ENCODE data around the gene SLC7A6. TPM values are rescaled to one million over a fixed set of nuclear protein-coding genes. Genes with fewer than 3 reads are reported as not detected.

The SLC7A6 gene
- total and polyA plus RNA-seq, 5 experiments from 2014 or later = 14.3 to 228 (median 20.2) TPM

DNA sequence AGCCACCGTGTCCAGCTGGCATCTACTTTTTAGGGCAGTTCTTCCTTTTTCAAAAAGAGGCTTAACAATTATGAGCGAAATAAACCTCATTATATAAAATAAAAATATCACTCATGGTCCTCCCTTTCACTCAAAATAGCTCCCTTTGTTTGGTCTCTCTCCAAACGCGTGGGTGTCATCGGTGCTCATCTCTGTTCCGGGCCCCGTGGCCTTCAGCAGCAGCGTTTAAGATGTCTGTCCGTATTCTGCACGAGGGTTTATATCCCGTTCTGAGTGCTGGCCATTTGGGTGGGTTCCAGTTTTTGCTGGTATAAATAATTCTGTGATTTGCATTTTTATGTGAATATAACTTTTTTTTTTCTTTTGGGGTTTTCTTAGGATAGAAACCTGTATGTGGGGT lies 79.9 kb downstream of the SLC7A6 start:
- H3K36me3 Mint-ChIP-seq = peaks cover 15 to 94% (median 42%) of the 10 kb centered on the region in 3 donors
- DNase-seq = no peak
- no peaks in the 10 kb centered on the region for H3K9me3 Mint-ChIP-seq
- no peak overlapping the region for H3K4me3 Mint-ChIP-seq
- H3K27ac Mint-ChIP-seq = no peak overlapping the region
- POLR2A ChIA-PET = interaction anchor here (0.5 to 0.9 kb wide), 2 partner anchors 12 to 35 kb away, joined by 3 read pairs; no protein-coding TSS in a partner anchor
- H3K27me3 Mint-ChIP-seq = no peaks in the 10 kb centered on the region
- no peak for ATAC-seq
- peaks cover 16 to 28% (median 21%) of the 10 kb centered on the region in 4 donors for H3K4me1 Mint-ChIP-seq

DNA sequence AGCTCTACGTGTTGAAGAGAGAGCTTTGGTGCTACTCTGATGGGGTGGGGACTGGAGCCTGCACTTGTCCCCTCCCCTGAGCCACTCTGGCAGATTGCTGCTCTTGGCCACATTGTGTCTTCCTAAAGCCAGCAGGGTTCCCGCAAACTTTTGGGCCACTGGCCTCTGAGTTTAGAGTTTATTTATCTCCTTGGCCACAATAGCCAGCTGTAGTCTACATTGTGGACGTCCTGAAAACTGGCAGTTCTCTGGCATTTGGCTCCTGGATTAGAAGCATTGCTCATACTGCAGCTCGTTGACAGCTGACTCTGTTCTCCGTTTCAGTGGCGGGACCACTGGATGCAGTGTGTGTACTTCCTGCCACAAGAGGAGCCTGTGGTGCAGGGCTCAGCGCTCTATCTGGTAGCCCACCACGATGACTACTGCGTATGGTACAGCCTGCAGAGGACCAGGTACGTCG lies 81.1 kb downstream of the SLC7A6 start:
- peaks cover 16 to 28% (median 21%) of the 10 kb centered on the region in 4 donors for H3K4me1 Mint-ChIP-seq
- no peaks in the 10 kb centered on the region for H3K27me3 Mint-ChIP-seq
- POLR2A ChIA-PET = no interaction called here
- ATAC-seq (peak; percentile 77 to 94), DNase-seq (peak in 3 of 10 donors; percentile 30 to 34 (median 31))
- H3K9me3 Mint-ChIP-seq = no peaks in the 10 kb centered on the region
- H3K36me3 Mint-ChIP-seq = peaks cover 15 to 94% (median 40%) of the 10 kb centered on the region in 3 donors
- H3K27ac Mint-ChIP-seq = peak overlapping the region in 4 of 10 donors; percentile 49 to 70 (median 56)
- peak overlapping the region in 3 of 10 donors; percentile 29 to 42 (median 39) for H3K4me3 Mint-ChIP-seq

DNA sequence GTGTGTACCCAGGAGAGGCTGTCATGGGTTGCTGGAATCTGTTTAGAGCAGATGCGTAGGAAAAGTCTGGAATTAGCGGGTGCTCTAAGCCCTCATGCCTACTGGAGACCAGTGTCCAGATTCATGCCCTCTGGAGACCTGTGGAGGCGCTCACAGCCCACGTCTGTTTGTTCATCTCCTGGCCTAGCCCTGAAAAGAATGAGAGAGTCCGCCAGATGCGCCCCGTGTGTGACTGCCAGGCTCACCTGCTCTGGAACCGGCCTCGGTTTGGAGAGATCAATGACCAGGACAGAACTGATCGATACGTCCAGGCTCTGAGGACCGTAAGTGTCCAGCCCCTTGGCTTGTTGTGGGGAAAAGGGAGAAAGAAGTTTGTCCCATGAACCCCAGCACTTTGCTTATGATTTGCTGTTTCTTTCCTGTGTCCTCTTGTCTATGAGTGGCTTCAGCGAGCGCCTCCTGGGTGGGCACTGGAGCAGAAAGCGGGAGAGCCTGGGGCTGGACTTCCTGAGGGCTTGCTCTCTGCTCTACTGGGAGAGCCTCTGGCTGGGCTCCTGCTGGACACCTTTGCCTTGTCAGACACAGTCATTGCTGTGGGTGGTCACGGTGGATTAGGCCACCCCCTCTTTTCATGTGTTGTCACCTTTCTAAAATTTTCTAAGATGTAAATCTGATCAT lies 81.8 kb downstream of the SLC7A6 start:
- Mint-ChIP-seq H3K27ac (peak overlapping the region in 3 of 10 donors; percentile 49 to 70 (median 49)), H3K9me3 (no peaks in the 10 kb centered on the region), H3K36me3 (peaks cover 12 to 94% (median 33%) of the 10 kb centered on the region in 3 donors), H3K4me1 (peaks cover 16 to 28% (median 20%) of the 10 kb centered on the region in 4 donors), H3K27me3 (no peaks in the 10 kb centered on the region), H3K4me3 (no peak overlapping the region)
- ATAC-seq (no peak), DNase-seq (no peak)
- POLR2A ChIA-PET = no interaction called here

DNA sequence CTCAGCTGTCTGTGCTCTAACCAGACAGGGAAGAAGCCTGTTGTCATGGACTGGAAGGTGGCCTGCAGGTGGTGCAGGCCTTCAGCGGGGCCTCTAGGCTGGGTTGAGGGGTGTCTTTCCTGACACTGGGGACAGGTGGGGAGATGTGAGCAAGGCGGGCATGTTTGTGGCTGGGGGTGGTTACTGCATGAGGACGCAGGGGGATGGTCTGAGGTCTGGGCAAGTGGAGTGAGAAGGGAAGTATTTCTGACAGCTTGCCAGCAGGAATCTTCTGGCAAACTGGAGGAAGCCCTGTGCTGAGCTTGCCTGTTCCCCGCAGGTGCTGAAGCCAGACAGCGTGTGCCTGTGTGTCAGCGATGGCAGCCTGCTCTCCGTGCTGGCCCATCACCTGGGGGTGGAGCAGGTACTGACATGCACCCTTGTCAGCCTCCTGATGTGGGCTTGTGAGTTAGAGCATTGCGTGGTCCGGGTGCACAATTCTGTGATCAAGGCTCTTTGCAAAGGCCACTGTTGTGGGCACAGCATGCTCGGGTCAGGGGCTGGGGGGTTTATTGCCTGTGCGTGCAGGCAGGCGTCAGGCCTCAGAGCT lies 82.7 kb downstream of the SLC7A6 start:
- DNase-seq (no peak), ATAC-seq (no peak)
- Mint-ChIP-seq H3K27me3 (no peaks in the 10 kb centered on the region), H3K9me3 (no peaks in the 10 kb centered on the region), H3K4me1 (peaks cover 16 to 28% (median 20%) of the 10 kb centered on the region in 4 donors), H3K4me3 (no peak overlapping the region), H3K36me3 (peaks cover 12 to 92% (median 32%) of the 10 kb centered on the region in 3 donors), H3K27ac (peak overlapping the region in 4 of 10 donors; percentile 20 to 59 (median 34))
- POLR2A ChIA-PET = no interaction called here

DNA sequence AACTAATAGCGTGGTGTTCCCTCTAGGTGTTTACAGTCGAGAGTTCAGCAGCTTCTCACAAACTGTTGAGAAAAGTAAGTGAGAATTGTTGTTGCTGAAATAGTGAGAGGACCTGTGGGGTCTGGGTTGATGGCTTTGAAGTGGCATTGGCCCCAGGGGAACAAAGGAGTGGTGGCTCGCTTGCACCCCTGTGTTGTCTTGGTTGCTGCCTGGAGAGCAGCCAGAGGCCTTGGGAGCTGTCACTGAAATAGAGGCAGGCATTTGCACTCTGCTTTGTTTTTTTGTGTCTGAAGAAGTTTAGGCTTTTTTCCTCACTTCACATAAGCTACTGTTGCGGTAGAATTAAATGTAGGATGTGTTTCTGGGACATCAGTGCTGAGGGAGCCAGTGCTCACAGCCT lies 83.3 kb downstream of the SLC7A6 start:
- ATAC-seq (no peak), DNase-seq (no peak)
- Mint-ChIP-seq H3K27me3 (no peaks in the 10 kb centered on the region), H3K36me3 (peaks cover 12 to 92% (median 30%) of the 10 kb centered on the region in 3 donors), H3K27ac (peak overlapping the region in 1 of 10 donors; percentile 12), H3K9me3 (no peaks in the 10 kb centered on the region), H3K4me3 (no peak overlapping the region), H3K4me1 (peaks cover 16 to 28% (median 20%) of the 10 kb centered on the region in 4 donors)
- POLR2A ChIA-PET = no interaction called here

DNA sequence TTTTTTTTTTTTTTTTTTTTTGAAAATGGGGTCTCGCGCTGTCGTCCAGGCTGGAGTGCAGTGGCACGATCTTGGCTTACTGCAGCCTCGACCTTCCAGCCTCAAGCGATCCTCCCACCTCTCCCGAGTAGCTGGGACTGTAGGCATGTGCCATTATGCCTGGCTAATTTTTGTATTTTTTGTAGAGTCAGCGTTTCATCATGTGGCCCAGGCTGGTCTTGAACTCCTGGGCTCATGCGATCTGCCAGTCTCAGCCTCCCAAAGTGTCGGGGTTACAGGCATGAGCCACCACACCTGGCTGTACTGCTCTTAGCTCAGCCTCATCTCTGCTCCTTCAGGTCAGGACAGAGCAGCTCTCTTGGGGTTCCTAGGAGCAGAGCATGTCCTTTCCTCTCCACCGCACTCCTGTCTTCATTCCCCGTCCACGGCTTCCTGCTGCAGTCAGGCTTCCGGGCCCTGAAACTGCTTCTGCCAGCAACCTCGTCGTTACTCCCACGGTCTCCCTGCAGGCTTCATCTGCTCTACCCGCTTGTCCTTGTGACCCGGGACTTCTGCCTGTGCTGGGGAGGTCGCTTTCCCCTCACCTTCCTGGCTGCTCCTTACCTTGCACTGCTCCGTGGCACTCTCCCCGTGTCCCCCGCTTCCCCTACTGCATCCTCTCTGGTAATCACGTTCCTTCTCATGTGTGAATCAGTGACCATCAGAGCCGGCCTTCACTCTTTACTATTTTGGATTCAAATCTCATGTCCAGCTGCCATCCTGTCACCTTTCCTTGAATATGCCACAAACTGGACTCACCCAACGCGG lies 84.5 kb downstream of the SLC7A6 start:
- DNase-seq (peak in 1 of 10 donors; percentile 43), ATAC-seq (no peak)
- POLR2A ChIA-PET = interaction anchor here (0.7 kb wide), 1 partner anchor 408 kb away, joined by 3 read pairs; no protein-coding TSS in a partner anchor
- H3K9me3 Mint-ChIP-seq = no peaks in the 10 kb centered on the region
- H3K36me3 Mint-ChIP-seq = peaks cover 12 to 94% (median 30%) of the 10 kb centered on the region in 3 donors
- H3K4me3 Mint-ChIP-seq = no peak overlapping the region
- no peaks in the 10 kb centered on the region for H3K27me3 Mint-ChIP-seq
- peaks cover 16 to 28% (median 20%) of the 10 kb centered on the region in 4 donors for H3K4me1 Mint-ChIP-seq
- peak overlapping the region in 1 of 10 donors; percentile 66 for H3K27ac Mint-ChIP-seq

DNA sequence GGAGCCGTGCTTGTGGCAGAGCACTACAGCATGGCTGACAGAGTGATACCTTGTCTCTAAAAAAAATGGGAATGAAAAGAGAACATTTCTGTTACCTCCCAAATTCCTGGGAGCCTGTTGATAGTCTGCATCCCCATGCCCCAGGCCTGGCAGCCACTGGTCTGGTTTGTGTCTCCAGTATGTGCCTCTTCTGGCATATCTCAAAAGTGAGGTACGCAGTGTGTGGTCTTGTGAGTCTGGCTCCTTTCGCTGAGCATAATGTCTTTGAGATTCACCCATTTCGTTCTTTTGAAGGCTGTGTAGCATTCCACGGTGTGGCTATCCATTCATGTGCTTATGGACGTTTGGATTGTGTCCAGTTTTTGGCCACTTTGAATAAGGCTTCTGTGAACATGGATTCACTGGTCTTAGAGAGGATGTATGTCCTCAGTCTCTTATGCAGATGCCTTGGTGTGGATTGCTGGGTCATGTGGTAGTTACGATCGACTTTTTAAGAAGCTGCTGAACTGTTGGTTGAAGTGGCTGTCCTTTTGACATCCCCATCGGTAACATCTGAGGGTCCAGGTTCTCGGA lies 85.6 kb downstream of the SLC7A6 start:
- no peak for ATAC-seq
- H3K9me3 Mint-ChIP-seq = no peaks in the 10 kb centered on the region
- no peaks in the 10 kb centered on the region for H3K27me3 Mint-ChIP-seq
- DNase-seq = no peak
- H3K4me3 Mint-ChIP-seq = no peak overlapping the region
- no peak overlapping the region for H3K27ac Mint-ChIP-seq
- H3K36me3 Mint-ChIP-seq = peaks cover 12 to 93% (median 30%) of the 10 kb centered on the region in 3 donors
- POLR2A ChIA-PET = no interaction called here
- H3K4me1 Mint-ChIP-seq = peaks cover 17 to 31% (median 21%) of the 10 kb centered on the region in 4 donors

DNA sequence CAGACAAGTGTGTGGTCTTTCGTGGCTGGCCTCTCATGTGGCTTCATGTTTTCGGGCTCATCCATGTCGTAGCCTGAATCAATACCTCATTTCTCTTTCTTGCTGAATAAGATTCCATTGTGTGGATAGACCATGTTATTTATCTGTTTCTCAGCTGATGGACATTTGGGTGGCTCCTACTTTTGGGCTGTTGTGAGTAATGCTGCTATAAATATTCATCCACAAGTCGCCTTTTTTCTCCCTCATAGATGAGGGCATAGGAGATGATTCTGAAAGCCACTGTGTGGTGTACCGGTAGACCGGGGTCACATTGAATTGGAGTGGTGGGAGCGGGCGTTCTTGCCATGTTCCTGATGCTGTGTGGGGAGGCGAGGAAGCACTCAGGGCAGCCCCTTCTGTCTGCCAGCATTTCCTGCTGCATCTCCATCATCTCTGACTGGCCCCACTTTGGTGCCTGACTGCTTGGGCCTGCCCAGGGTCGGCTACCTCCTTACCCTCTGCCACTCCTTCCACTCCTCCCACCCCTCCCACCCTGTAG lies 86.6 kb downstream of the SLC7A6 start:
- POLR2A ChIA-PET = no interaction called here
- H3K36me3 Mint-ChIP-seq = peaks cover 7 to 90% (median 32%) of the 10 kb centered on the region in 3 donors
- H3K4me1 Mint-ChIP-seq = peaks cover 17 to 31% (median 21%) of the 10 kb centered on the region in 4 donors
- DNase-seq (no peak), ATAC-seq (no peak)
- no peaks in the 10 kb centered on the region for H3K9me3 Mint-ChIP-seq
- H3K27ac Mint-ChIP-seq = no peak overlapping the region
- no peak overlapping the region for H3K4me3 Mint-ChIP-seq
- H3K27me3 Mint-ChIP-seq = no peaks in the 10 kb centered on the region

Small RNAs within 50 kb of the gene (microRNA-seq; reads per million reads assigned to microRNA genes)
- gene MIR6773 (ENCODE audit: borderline microRNAs expressed) = not detected

Other genes starting within 250 kb of the SLC7A6 start
- gene DPEP2NB, start 248.6 kb upstream of the SLC7A6 start, total RNA-seq = not detected
- gene DPEP2NB, start 248.6 kb upstream of the SLC7A6 start, polyA plus RNA-seq = not detected
- 10 to 100 TPM; 25.0 to 26.2 TPM for gene DDX28, start 241.3 kb upstream of the SLC7A6 start, total RNA-seq
- gene DDX28, start 241.3 kb upstream of the SLC7A6 start, polyA plus RNA-seq = 10 to 100 TPM; 49.7 to 60.6 (median 53.9) TPM
- gene DUS2, start 241.2 kb upstream of the SLC7A6 start, total RNA-seq = 10 to 100 TPM; 18.2 to 21.1 TPM
- 10 to 100 TPM in 2 of 3 donors, 1 to 10 TPM in 1; 6.4 to 13.1 (median 10.5) TPM for gene DUS2, start 241.2 kb upstream of the SLC7A6 start, polyA plus RNA-seq
- 100 to 1,000 TPM; 156 to 162 TPM for gene NFATC3, start 179.2 kb upstream of the SLC7A6 start, total RNA-seq
- 100 to 1,000 TPM in 1 of 3 donors, 10 to 100 TPM in 2; 85.2 to 102 (median 86.6) TPM for gene NFATC3, start 179.2 kb upstream of the SLC7A6 start, polyA plus RNA-seq
- under 1 TPM; 0.22 to 0.36 TPM for gene ESRP2, start 28.4 kb upstream of the SLC7A6 start, total RNA-seq
- under 1 TPM in 1 of 3 donors, not detected in 2; 0.64 TPM for gene ESRP2, start 28.4 kb upstream of the SLC7A6 start, polyA plus RNA-seq
- 1 to 10 TPM; 6.3 to 8.0 TPM for gene PLA2G15, start 19.2 kb upstream of the SLC7A6 start, total RNA-seq
- gene PLA2G15, start 19.2 kb upstream of the SLC7A6 start, polyA plus RNA-seq = 1 to 10 TPM; 2.4 to 9.6 (median 4.6) TPM
- 10 to 100 TPM; 46.0 to 52.0 TPM for gene SLC7A6OS, start 46.4 kb downstream of the SLC7A6 start, total RNA-seq
- gene SLC7A6OS, start 46.4 kb downstream of the SLC7A6 start, polyA plus RNA-seq = 10 to 100 TPM; 18.8 to 27.5 (median 23.3) TPM
- 100 to 1,000 TPM; 110 to 112 TPM for gene PRMT7, start 46.5 kb downstream of the SLC7A6 start, total RNA-seq
- 10 to 100 TPM; 35.7 to 49.9 (median 43.2) TPM for gene PRMT7, start 46.5 kb downstream of the SLC7A6 start, polyA plus RNA-seq
- under 1 TPM; 0.27 to 0.88 TPM for gene SMPD3, start 184.0 kb downstream of the SLC7A6 start, total RNA-seq
- 1 to 10 TPM in 1 of 3 donors, under 1 TPM in 2; 0.80 to 3.5 (median 0.94) TPM for gene SMPD3, start 184.0 kb downstream of the SLC7A6 start, polyA plus RNA-seq

All from naive thymus-derived CD8-positive, alpha-beta T cell (primary cell).